B cell (primary cell): ENCODE measurements around the gene MYOM1. TPM values are rescaled to one million over a fixed set of nuclear protein-coding genes. Genes with fewer than 3 reads are reported as not detected.

Source experiments
- ATAC-seq: fragments of 200-7000 bp; cut with Tn5 transposase; one replicate; pipeline ENCODE4 v1.10.0; 2021; ENCODE audit warnings: low read depth, mild to moderate bottlenecking, moderate number of reproducible peaks, moderate library complexity
- CTCF ChIA-PET: fragments of 350-600 bp; sonication (Branson Sonifier 250); formaldehyde crosslinking; loops from one replicate; lab custom pipeline; 2021; ENCODE audit warnings: antibody characterized with exemption, inconsistent platforms; lab: Charles Lee
- POLR2A ChIA-PET: fragments of 350-600 bp; sonication (Branson Sonifier 250); formaldehyde crosslinking; loops from one replicate; lab custom pipeline; 2021; ENCODE audit warnings: antibody characterized with exemption; lab: Charles Lee
- DNase-seq: peaks from one replicate; pipeline ENCODE4 v3.0.0; 2013
- H2AFZ ChIP-seq: 2 replicates; pipeline ENCODE4 v1.6.1; 2012; ENCODE audit warnings: mild to moderate bottlenecking, low read depth, low read length; ENCODE audit not compliant: insufficient read depth, poor library complexity, severe bottlenecking
- H3K27ac ChIP-seq, 2 donors: 1 replicate in 1 of 2; 2 replicates in 1 of 2; pipeline ENCODE4 v1.5.1; 2012 to 2013; ENCODE audit warnings: low read length in 2 of 2, mild to moderate bottlenecking in 2 of 2, moderate library complexity in 1 of 2
- H3K27me3 ChIP-seq, 4 experiments: fragments of 200-600 bp in 1 of 4; sonication (generic) in 1 of 4; replicated peaks in 1 of 4; 1 replicate in 2 of 4; 2 replicates in 2 of 4; pipeline versions ENCODE4 v1.6.1 to v1.7.0; 2013 to 2016; ENCODE audit warnings: low read length in 3 of 4, mild to moderate bottlenecking in 2 of 4, mixed read lengths in 1 of 4, moderate library complexity in 1 of 4; ENCODE audit not compliant: insufficient read depth in 4 of 4, control insufficient read depth in 3 of 4; ENCODE audit errors: control extremely low read depth in 1 of 4
- H3K36me3 ChIP-seq, 2 experiments: replicated peaks in 1 of 2; 1 replicate in 1 of 2; 2 replicates in 1 of 2; pipeline versions ENCODE4 v1.6.1 to v1.7.1; 2013; ENCODE audit warnings: low read length in 1 of 2; ENCODE audit not compliant: insufficient read depth in 2 of 2, control insufficient read depth in 1 of 2; ENCODE audit errors: control extremely low read depth in 1 of 2, extremely low read depth in 1 of 2
- H3K4me1 ChIP-seq, 2 donors: fragments of 200-600 bp in 1 of 2; sonication (generic) in 1 of 2; 1 replicate in 1 of 2; 2 replicates in 1 of 2; pipeline versions ENCODE4 v1.5.1 to v1.6.1; 2013 to 2017; ENCODE audit warnings: low read length in 2 of 2; ENCODE audit not compliant: control insufficient read depth in 2 of 2, insufficient read depth in 2 of 2
- H3K4me2 ChIP-seq: replicated peaks from 2 replicates; pipeline ENCODE3; 2012; ENCODE audit warnings: mild to moderate bottlenecking, low read depth, low read length; ENCODE audit not compliant: poor library complexity, severe bottlenecking
- H3K4me3 ChIP-seq, 5 experiments: fragments of 200-600 bp in 1 of 5; sonication (generic) in 1 of 5; 1 replicate in 3 of 5; 2 replicates in 2 of 5; pipeline versions ENCODE4 v1.5.1 to v1.7.0; 2011 to 2016; ENCODE audit warnings: low read length in 4 of 5, mild to moderate bottlenecking in 4 of 5, low read depth in 2 of 5, control low read depth in 1 of 5, moderate library complexity in 1 of 5; ENCODE audit not compliant: insufficient read depth in 1 of 5; ENCODE audit errors: control extremely low read depth in 1 of 5, extremely low read depth in 1 of 5
- H3K79me2 ChIP-seq: fragments of 200-600 bp; sonication (generic); one replicate; pipeline ENCODE4 v1.6.0; 2016; ENCODE audit warnings: low read length; ENCODE audit not compliant: control insufficient read depth, insufficient read depth
- H3K9ac ChIP-seq: fragments of 200-600 bp; sonication (generic); 2 replicates; pipeline ENCODE4 v1.6.1; 2017; ENCODE audit warnings: mild to moderate bottlenecking, low read length, moderate library complexity
- H3K9me3 ChIP-seq, 3 donors: one replicate each; pipeline versions ENCODE4 v1.6.1 to v1.7.1; 2013; ENCODE audit warnings: low read length in 2 of 3; ENCODE audit not compliant: control insufficient read depth in 2 of 3, insufficient read depth in 1 of 3; ENCODE audit errors: control extremely low read depth in 1 of 3
- H4K20me1 ChIP-seq: 2 replicates; pipeline ENCODE4 v1.6.0; 2012; ENCODE audit warnings: mild to moderate bottlenecking, low read length; ENCODE audit not compliant: insufficient read depth, control insufficient read depth, poor library complexity, severe bottlenecking
- H3K27ac Mint-ChIP-seq: one replicate; pipeline ENCODE4 v1.8.0; 2021; ENCODE audit warnings: mixed read lengths
- H3K27me3 Mint-ChIP-seq: one replicate; pipeline ENCODE4 v1.8.0; 2021; ENCODE audit warnings: mixed read lengths
- H3K4me1 Mint-ChIP-seq: one replicate; pipeline ENCODE4 v1.8.0; 2021; ENCODE audit warnings: mixed read lengths
- H3K4me3 Mint-ChIP-seq: one replicate; pipeline ENCODE4 v1.8.0; 2021; ENCODE audit warnings: mixed read lengths
- H3K9me3 Mint-ChIP-seq: one replicate; pipeline ENCODE4 v1.8.0; 2022; ENCODE audit warnings: mixed read lengths; ENCODE audit not compliant: insufficient read depth
- CTCF ChIP-seq: fragments of 200-600 bp; IDR thresholded peaks from one replicate; pipeline ENCODE4 v1.8.0; 2022; ENCODE audit warnings: antibody characterized with exemption, mild to moderate bottlenecking
- EZH2 ChIP-seq: IDR thresholded peaks from 2 replicates; pipeline ENCODE4 v1.6.1; 2012; ENCODE audit warnings: borderline replicate concordance, low read depth, mild to moderate bottlenecking, moderate library complexity, low read length; ENCODE audit not compliant: insufficient read depth, poor library complexity, severe bottlenecking
- WGBS: methylation state at CpG from one replicate; pipeline ENCODE4 v1.1.5; 2013; ENCODE audit warnings: missing lambda C conversion rate; ENCODE audit not compliant: insufficient coverage; 5-methylcytosine and 5-hydroxymethylcytosine counted together
- intact Hi-C: fragments of 100-400 bp; cut with micrococcal nuclease; formaldehyde crosslinking; loops from one replicate; pipeline ENCODE4 v1.10.0; 2022
- polyA plus RNA-seq: library from polyadenylated mRNA; depleted of rRNA; stranded (reverse); fragments of >200 nt; gene quantifications from 2 replicates; pipeline ENCODE4 v1.2.3, GENCODE V29; 2012
- total RNA-seq, 2 donors: library from RNA; stranded (reverse); fragments of 120-200 nt in 1 of 2; gene quantifications; 1 replicate in 1 of 2; 2 replicates in 1 of 2; pipeline versions ENCODE4 v1.2.3 to v1.2.4, GENCODE V29; 2013 to 2022

Gene MYOM1
- total and polyA plus RNA-seq, 2 donors (not counting 1 experiment from before 2014, with no cell fraction given): 1.5 to 12.8 TPM

- WGBS: 0% methylated on average over 4 of the region's 16 CpGs
- Histone ChIP-seq H3K27me3 (no peaks in the 10 kb centered on the region), H3K4me3 (no peak overlapping the region), H3K36me3 (peaks cover 0 to 3% of the 10 kb centered on the region in 2 experiments), H3K4me2 (peak overlapping the region; percentile 10), H4K20me1 (no peaks in the 10 kb centered on the region), H2AFZ (peak overlapping the region; percentile 46), H3K4me1 (peaks cover 0 to 4% of the 10 kb centered on the region in 2 donors), H3K27ac (no peak overlapping the region), H3K9ac (no peak overlapping the region), H3K79me2 (no peaks in the 10 kb centered on the region), H3K9me3 (no peaks in the 10 kb centered on the region)
- DNase-seq: peak; percentile 80
- Mint-ChIP-seq H3K27ac (no peak overlapping the region), H3K4me3 (peak overlapping the region; percentile 4), H3K4me1 (peaks cover 6% of the 10 kb centered on the region), H3K9me3 (peaks cover 1% of the 10 kb centered on the region), H3K27me3 (no peaks in the 10 kb centered on the region)
- CTCF ChIA-PET: interaction anchor here (0.6 to 8.8 kb wide), 37 partner anchors 9 to 537 kb away, joined by 3 to 70 read pairs (median 4); partner anchors contain the start of genes MYL12A and MYOM1
- POLR2A ChIA-PET: interaction anchor here (0.8 kb wide), 1 partner anchor 116 kb away, joined by 3 read pairs; no protein-coding TSS in a partner anchor
- no peak for TF ChIP-seq EZH2
- peak; percentile 89 for TF ChIP-seq CTCF
- intact Hi-C loops: loop anchor here (1.0 kb wide), 3 partner anchors 117 to 197 kb away; no protein-coding TSS in a partner anchor
- ATAC-seq: peak; percentile 98
These were observed 90.5 kb downstream of the MYOM1 start for GRCh38 chr18:3129053-3129864.
